ENCODE results near the gene PTPN20. TPM values are rescaled to one million over a fixed set of nuclear protein-coding genes. Genes with fewer than 3 reads are reported as not detected.
"Not testable (repeated sequence)": the region's sequence is repeated elsewhere in the genome, so short reads cannot be mapped to it uniquely, and the experiment has no call there.

PTPN20 gene, protein sequence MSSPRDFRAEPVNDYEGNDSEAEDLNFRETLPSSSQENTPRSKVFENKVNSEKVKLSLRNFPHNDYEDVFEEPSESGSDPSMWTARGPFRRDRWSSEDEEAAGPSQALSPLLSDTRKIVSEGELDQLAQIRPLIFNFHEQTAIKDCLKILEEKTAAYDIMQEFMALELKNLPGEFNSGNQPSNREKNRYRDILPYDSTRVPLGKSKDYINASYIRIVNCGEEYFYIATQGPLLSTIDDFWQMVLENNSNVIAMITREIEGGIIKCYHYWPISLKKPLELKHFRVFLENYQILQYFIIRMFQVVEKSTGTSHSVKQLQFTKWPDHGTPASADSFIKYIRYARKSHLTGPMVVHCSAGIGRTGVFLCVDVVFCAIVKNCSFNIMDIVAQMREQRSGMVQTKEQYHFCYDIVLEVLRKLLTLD
- total RNA-seq (1 to 10 TPM; 4.8 to 7.1 TPM), polyA plus RNA-seq (ENCODE audit: insufficient read length in 6 of 6) (1 to 10 TPM; 3.2 to 6.5 (median 3.7) TPM)
- long read RNA-seq, donor 1, result 0 reads
- long read RNA-seq, donor 2, result 0 reads
- long read RNA-seq, donor 3, result 0 reads
- long read RNA-seq, donor 4, partial matches to known transcripts, result 1 of 1 reads
- long read RNA-seq, donor 4, other reads (novel, unspliced or antisense), result 0 of 1 reads
- long read RNA-seq, donor 5, result 0 reads
- long read RNA-seq, donor 6, result 0 reads
- long read RNA-seq, donor 7, result 0 reads
- long read RNA-seq, donor 8, result 0 reads
- long read RNA-seq, donor 9, result 0 reads
- long read RNA-seq, donor 10, result 0 reads
- long read RNA-seq, donor 11, partial matches to known transcripts, result 0 of 1 reads
- long read RNA-seq, donor 11, other reads (novel, unspliced or antisense), result 0 of 1 reads
- long read RNA-seq, donor 12, result 0 reads

DNA sequence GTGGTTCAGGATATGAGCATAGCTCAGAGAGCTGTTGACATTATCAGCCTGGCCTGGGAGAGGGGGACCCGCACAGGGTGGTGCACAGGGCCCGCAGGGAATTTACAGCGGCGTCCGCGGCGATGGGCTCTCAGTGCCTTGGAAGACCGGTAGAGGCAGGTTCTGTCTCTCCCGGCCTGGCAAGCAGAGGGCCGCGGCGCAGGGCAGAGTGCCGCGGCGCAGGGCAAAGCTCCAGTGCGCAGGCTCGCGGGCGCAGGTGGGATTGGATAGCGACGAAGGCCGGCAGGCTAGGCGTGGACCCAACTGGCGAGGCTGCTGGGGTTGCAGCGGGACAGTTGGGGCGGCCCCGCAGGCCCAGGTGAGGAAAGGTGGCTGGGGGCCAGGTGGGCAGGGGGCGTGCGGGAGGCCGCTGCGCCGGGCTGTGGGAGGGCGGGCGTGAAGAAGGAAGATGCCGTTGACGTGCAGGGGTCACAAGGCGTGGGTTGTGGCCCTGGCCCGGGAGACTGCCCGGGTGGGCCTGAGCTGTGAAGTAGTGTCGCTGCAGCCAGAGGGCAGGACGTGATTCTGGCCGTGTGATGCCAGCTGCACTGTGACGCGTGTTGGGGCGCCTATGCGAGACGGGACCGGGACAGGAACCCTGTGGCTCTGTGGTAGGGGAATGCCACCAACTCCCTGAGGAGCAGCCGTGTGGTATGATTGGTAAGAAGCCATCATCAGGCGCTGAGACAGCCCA lies at the start of gene PTPN20:
PTPN20 (plus strand) TSS at position 285 of the 733 bp plus-strand sequence. CDS start 21,072 bp downstream, outside the sequence.
- peak; percentile 96 for ATAC-seq
- H3K27ac ChIP-seq; H3K9me3 ChIP-seq; H3K4me1 ChIP-seq; H3K27me3 ChIP-seq; H3K36me3 ChIP-seq; intact Hi-C loops (cut with DNase I): not testable (repeated sequence)
- peak within 1 kb of the TSS in 1 of 2 donors; percentile 22 for H3K4me3 ChIP-seq
- DNase-seq, result peak in 3 of 4 donors; percentile 30 to 85 (median 44)

DNA sequence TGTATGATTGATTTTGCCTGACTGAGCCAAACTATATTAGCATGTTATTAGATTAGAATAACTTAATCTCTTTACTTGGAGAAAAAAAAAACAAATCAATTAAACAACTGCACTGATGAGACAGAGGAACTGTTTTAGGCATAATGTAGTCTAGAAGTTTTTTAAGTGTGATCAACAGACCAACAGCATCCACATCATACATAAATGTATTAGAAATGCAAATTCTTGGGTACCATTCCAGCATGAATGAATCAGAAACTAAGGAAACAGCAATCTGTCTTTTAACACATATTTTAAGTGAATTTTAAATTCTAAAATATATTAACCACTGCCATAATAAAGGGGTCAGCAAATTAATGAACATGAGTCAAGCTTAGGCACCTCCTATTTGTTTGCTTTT lies 41.5 kb upstream of the PTPN20 start:
- H3K27me3 ChIP-seq; ATAC-seq; H3K4me1 ChIP-seq; intact Hi-C loops (cut with DNase I); H3K27ac ChIP-seq; H3K36me3 ChIP-seq; DNase-seq; H3K9me3 ChIP-seq; H3K4me3 ChIP-seq: not testable (repeated sequence)

DNA sequence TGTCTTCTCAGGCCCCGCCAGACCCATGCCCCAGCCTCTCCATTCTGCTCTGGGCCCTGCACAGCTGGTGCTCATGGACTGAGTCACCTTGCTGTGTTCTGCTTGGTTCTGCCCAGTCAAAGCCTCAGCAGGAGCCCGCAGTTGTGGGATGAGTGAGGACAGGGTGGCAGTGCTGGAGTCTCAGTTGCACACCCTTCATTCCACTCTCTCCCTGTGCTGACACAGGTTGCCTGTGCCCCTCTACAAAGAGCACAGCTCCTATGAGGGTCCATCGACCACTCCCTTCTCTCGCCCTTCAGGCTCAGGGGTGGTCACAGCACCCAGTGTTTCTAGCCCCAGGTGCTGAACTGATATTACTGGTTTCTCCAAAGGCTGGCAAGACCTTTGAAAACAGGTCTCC lies 39.6 kb upstream of the PTPN20 start:
- intact Hi-C loops (cut with DNase I); H3K4me3 ChIP-seq; H3K36me3 ChIP-seq; H3K27ac ChIP-seq; H3K4me1 ChIP-seq; ATAC-seq; H3K9me3 ChIP-seq; DNase-seq; H3K27me3 ChIP-seq: not testable (repeated sequence)

DNA sequence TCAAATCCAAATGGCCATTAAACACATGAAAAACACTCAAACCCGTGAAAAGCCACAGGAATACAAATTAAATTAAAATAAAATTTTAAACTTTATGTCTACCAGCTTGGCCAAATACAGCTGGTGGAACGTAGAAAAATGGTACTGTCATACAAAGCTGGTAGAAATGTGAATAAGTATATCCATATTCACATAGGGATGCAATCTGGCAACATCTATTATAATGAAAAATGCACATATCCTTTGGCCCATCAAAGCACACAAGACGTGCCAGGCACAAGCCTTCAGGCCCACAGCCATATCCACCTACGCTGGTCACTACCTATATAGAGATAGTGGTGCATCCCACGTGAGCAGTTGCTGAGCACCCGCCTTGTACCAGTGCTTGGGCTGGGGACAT lies 35.9 kb upstream of the PTPN20 start:
- ATAC-seq, result not testable (repeated sequence)

DNA sequence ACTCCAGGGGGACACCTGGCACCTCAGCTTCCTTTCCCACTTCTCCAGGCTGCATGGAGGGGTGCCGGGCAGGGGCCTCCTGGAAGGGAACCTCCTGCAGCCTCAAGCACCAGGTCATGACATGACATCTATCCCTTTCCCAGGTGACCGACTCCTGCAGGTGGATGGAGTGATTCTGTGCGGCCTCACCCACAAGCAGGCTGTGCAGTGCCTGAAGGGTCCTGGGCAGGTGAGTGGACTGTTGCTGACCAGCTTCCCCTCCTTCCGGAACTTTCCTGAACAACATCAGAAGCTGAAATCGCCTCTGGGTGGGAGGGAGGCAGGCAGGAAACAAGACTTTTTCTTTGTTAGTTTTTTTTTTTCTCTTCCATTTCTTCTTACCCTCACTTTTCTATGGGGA lies 34.5 kb upstream of the PTPN20 start:
- H3K27ac ChIP-seq; H3K4me1 ChIP-seq; H3K9me3 ChIP-seq; H3K36me3 ChIP-seq; H3K27me3 ChIP-seq; ATAC-seq; H3K4me3 ChIP-seq; intact Hi-C loops (cut with DNase I); DNase-seq: not testable (repeated sequence)

More for the DNA sequence above, 35.9 kb upstream of the PTPN20 start:
- H3K36me3 ChIP-seq; H3K27ac ChIP-seq; H3K4me3 ChIP-seq; H3K4me1 ChIP-seq; intact Hi-C loops (cut with DNase I); DNase-seq; H3K27me3 ChIP-seq; H3K9me3 ChIP-seq: not testable (repeated sequence)

DNA sequence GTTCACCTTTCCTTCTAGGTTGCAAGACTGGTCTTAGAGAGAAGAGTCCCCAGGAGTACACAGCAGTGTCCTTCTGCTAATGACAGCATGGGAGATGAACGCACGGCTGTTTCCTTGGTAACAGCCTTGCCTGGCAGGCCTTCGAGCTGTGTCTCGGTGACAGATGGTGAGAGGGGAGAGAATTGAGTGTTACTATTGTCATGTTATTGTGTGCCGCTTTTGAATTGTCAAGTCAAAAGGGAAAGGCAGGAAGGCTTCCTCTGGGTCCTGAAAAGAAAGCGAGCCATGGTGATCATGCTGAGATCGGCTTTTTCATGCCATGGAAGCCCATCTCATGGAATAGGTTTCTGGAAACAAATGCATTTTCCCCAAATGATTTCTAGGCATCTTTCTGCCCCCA lies 32.5 kb upstream of the PTPN20 start:
- ATAC-seq, H3K9me3 ChIP-seq, DNase-seq: not testable (repeated sequence)

DNA sequence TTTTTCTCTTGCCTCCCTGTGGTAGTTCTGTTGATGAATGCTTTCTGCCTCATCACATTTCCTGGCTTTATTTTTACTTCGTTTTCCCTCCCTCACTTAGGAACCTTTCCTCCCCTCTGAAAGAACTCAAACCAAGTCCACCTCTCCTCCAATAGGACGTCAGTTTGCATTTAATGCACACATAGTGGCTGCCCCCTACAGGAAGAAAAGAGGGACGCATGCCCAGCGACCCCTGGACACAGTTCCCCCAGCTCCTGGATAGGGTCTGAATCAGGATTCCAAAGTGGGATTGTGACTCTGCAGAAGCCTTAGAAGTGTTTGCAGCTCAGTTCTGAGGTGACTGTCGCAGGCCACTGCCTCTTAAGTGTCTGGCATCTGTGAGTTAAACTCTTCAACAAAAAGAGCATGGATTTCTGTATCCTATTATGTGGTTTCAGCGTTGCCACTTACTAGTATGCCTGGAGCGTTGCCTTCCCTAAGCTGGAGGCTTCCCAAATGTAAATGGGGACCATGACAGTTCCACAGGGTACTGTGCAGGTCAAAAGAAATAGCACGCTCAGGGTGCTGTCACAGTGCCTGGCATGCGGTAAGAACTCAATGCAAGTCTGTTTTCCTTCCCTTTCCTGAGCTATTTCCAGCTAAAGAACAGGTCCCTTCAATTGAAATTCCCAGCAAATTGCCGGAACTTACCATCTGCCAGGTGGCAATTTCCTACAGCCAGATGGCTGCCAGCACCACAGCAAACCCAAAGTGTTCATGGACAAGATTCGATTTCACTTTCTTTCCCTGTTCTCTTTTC lies 20.2 kb upstream of the PTPN20 start:
- H3K4me1 ChIP-seq; H3K36me3 ChIP-seq; DNase-seq; H3K4me3 ChIP-seq; intact Hi-C loops (cut with DNase I); ATAC-seq; H3K27ac ChIP-seq; H3K9me3 ChIP-seq; H3K27me3 ChIP-seq: not testable (repeated sequence)

More for the DNA sequence above, 32.5 kb upstream of the PTPN20 start:
- H3K4me3 ChIP-seq; H3K27ac ChIP-seq; H3K27me3 ChIP-seq; H3K4me1 ChIP-seq; H3K36me3 ChIP-seq; intact Hi-C loops (cut with DNase I): not testable (repeated sequence)

DNA sequence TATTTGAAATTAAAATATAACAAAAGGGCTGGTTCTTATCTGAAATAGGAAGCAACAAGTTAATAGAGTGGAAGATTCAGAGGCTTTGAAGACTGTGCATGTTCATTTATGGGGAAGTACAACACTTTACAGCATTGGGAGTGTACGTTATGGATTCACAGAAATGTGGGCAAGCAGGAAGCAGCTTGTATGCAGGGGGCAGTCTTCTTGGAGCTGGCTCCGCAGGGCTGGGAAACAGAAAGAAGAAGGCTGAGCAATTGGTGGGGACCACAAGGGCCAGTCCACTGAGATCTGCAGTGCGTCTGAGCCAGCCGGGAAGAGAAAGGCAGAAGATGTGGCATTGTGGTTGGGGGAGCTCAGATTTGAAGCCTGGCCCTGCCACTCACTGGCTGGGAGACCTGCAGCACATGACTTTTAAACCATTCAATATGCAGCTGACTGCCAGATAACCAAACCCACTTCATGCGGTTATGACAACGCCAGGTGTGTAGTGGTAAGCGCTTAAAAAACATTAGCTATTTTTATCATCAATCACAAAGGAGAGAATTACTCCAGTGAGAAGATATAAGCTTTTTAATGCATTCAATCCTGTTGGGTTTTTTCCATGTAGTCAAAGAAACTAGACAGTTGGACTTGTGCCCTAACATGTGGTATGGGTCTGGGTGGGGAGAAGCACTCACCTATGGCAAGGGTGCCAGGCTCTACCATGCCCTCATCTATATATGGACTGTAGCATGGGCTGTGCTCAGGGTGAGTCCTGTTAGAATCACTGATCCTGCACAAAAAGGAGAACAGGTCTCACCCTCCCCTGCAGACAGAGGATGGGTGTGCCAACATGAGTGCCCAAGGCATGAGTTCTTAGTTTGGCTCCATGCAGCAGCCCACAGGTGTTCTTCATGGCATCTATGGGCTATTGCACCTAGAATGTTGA lies 14.2 kb upstream of the PTPN20 start:
- H3K36me3 ChIP-seq; intact Hi-C loops (cut with DNase I); ATAC-seq; H3K27ac ChIP-seq; H3K4me3 ChIP-seq; H3K4me1 ChIP-seq; H3K27me3 ChIP-seq; H3K9me3 ChIP-seq: not testable (repeated sequence)
- peak in 1 of 4 donors; percentile 1 for DNase-seq

DNA sequence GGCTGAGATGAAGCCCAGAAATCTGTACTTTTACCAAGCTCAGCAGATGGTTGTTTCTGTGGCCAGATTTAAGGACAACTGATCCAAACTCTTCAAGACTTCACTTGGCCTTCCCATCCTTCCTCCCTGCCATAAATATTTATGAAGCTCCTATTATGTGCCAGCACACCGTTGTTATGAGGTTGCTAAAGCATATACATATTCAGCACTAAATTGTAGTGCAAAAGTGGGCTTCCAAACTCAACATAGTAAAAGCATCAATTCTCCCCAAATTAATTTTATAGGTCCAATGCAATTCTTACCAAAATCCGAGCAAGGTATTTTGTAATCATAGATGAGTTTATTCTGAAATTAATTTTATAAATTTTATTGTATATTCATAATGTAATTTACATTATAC lies 10.0 kb upstream of the PTPN20 start:
- H3K27ac ChIP-seq; H3K4me1 ChIP-seq; intact Hi-C loops (cut with DNase I); H3K4me3 ChIP-seq; H3K36me3 ChIP-seq; H3K9me3 ChIP-seq; ATAC-seq; H3K27me3 ChIP-seq; DNase-seq: not testable (repeated sequence)

DNA sequence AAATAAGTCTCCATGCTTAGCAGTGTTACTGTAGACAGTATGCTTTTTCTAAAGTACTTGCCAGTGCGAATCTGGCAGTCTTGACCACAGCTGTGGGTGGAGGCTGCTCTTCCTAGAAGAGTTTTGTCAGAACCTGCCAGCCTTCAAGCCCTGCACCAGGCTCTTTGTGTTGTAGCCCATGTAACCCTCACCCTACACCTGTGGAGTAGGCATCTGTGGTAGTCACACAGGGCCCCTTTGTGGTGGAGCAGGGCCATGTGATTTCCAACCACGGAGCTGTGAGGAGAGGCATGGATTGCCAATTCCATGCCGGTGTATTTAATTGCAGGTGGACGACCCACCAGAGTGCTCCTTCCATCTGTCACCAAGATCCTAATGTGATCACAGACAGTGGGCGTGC lies 7.4 kb upstream of the PTPN20 start:
- H3K27ac ChIP-seq; H3K4me3 ChIP-seq; intact Hi-C loops (cut with DNase I); H3K36me3 ChIP-seq; DNase-seq; ATAC-seq; H3K9me3 ChIP-seq; H3K27me3 ChIP-seq; H3K4me1 ChIP-seq: not testable (repeated sequence)

DNA sequence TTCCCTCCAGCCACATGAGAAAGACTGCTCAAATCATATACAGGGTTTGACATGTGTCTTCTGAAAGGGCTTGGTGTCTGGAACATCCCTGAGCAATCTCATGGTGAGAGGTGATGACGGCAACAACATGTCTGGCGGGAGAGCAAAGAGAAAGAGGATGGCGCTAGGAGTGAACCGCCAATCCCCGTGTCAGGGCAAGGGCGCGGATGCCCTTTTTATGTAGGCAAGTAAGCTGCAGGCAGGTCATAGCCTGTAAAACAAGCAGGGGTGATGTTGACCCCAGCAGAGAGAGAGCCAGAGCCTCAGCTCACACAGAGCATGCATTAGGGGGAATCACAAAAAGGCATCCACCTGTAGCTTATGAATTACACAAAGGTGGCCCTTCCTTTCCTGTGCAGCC lies 4.9 kb upstream of the PTPN20 start:
- H3K4me1 ChIP-seq; H3K36me3 ChIP-seq; intact Hi-C loops (cut with DNase I); H3K27me3 ChIP-seq; H3K9me3 ChIP-seq; H3K27ac ChIP-seq; H3K4me3 ChIP-seq; ATAC-seq: not testable (repeated sequence)
- peak in 1 of 4 donors; percentile 51 for DNase-seq
